DLD1 (cell line): ENCODE measurements around the gene UCP1.

ENCODE experiments used
- in situ Hi-C: cut with HindIII; loops from 2 replicates; pipeline ENCODE4 v1.10.0; 2017; ENCODE audit warnings: low sequenced_read_pairs

Gene UCP1

GRCh38 chr4:140568507-140569306 is at the start of gene UCP1:
Gene UCP1 (minus strand): TSS chr4:140568961. CDS start chr4:140568729, 232 bp downstream.
- in situ Hi-C loops: no loop called here

GRCh38 chr4:140617499-140618248 is 48.9 kb upstream of the UCP1 start:
- in situ Hi-C loops: no loop called here

DNA sequence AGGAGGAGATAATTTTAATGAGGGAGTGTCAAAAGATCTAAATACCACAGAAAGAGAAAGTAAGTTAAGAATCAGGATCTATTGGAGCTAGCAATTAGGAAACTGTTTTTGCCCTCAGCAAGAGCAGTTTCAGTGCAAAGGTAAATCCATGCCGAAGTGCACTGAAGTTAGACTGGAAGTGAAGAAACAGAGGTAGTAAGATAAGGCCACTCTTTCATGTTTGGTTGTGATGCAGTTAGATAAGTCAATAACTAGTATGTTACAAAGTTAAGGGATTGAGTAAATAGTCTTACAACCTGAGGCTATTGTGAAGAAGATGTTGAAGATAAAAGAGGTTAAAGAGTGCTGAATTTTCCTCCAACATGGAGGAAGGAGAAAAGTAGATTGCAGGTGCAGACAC is 46.7 kb upstream of the UCP1 start:
- in situ Hi-C loops: no loop called here

GRCh38 chr4:140612357-140612756 is 43.6 kb upstream of the UCP1 start:
- in situ Hi-C loops: no loop called here

GRCh38 chr4:140611854-140612253 is 43.1 kb upstream of the UCP1 start:
- in situ Hi-C loops: no loop called here

- in situ Hi-C loops: no loop called here
Measured at GRCh38 chr4:140609548-140610425, 41.0 kb upstream of the UCP1 start.

GRCh38 chr4:140607852-140608251 is 39.1 kb upstream of the UCP1 start:
- in situ Hi-C loops: no loop called here

GRCh38 chr4:140604544-140604943 is 35.8 kb upstream of the UCP1 start:
- in situ Hi-C loops: no loop called here

GRCh38 chr4:140603286-140603685 is 34.5 kb upstream of the UCP1 start:
- in situ Hi-C loops: no loop called here

- in situ Hi-C loops: no loop called here
Measured at GRCh38 chr4:140602714-140603113, 34.0 kb upstream of the UCP1 start.

- in situ Hi-C loops: no loop called here
Measured at GRCh38 chr4:140600408-140600807, 31.6 kb upstream of the UCP1 start.

- in situ Hi-C loops: no loop called here
Measured at GRCh38 chr4:140595065-140595464, 26.3 kb upstream of the UCP1 start.

DNA sequence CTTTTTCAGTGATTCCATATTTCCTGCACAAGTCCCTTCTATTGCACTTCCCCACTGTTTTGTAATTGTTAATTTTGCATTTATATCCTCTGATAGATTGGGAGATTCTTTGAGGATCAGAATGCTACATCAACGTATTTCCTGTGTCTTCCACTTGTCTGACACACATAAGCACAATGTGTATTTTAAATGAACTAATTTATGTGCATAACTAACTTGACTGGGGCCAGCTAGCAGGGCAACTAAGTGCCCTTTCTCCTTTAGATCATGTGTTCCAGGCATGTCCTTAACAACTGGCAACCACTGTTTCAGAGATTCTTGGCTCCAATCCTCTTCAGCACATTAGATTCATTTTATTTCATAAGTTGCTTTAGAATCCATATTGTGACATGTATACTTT is 15.7 kb upstream of the UCP1 start:
- in situ Hi-C loops: no loop called here

DNA sequence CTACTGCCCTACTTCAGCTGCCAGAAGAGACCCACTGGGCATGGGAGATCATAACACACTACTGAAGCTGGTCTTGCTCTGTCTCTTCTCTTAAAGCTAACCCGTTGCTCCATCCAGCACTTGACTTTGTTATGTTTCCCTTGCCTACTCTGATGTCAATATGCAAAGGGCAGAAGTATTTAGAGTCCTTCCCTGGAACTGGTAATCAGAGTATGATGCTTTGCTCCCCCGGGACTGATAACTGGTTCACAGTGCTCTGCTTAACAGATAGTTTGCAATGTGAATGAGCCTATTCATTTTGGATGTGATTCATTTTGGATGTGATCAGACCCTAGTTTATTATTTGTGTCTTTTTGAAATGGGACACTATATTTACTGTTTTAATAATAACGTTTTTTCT is 12.3 kb upstream of the UCP1 start:
- in situ Hi-C loops: no loop called here

GRCh38 chr4:140579278-140579677 is 10.5 kb upstream of the UCP1 start:
- in situ Hi-C loops: no loop called here

- in situ Hi-C loops: no loop called here
Measured at GRCh38 chr4:140575489-140575888, 6.7 kb upstream of the UCP1 start.

GRCh38 chr4:140571620-140572019 is 2.9 kb upstream of the UCP1 start:
- in situ Hi-C loops: no loop called here

DNA sequence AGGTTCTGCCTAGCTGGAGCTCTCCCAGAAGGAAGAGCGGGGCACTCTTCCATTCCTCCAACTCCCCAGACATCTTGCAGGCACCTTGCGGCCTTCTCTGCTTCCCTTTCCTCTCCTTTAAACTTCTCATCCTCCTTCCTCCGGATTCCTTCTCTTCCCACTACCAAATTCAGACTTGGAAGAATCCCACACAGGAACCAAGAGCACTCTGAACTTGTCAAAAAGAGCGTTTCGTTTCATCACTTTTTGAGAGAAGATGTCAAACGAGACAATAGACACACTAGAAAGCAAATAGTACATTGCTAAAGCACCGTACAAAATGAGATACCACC is 512 bp upstream of the UCP1 start:
- in situ Hi-C loops: no loop called here

GRCh38 chr4:140559696-140560095 is 9.1 kb downstream of the UCP1 start:
- in situ Hi-C loops: no loop called here

- in situ Hi-C loops: no loop called here
Measured at GRCh38 chr4:140557831-140558435, 10.8 kb downstream of the UCP1 start.
